Measurements from ENCODE around the gene ATP13A2.

DNA sequence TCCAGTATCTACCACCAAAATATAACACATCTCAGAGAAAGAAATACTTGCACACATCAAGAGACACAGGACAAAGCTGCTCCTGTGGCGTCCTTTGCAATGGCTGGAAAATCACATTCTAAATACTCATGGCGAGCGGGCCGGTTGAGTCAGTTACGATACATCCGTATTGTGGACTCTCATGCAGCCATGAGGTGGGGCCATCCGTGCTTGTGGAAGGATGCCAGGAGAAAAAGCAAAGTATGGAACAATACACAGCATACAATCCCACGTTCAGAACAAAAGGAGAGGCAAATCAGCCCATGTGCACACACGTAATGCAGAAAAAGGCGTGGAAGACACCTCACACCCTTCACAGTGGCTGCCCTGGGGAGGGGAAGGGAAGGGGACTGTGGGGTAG, 13.1 kb downstream of the ATP13A2 start:
- no peak for TF ChIP-seq EZH2 (IDR thresholded peaks at IDR 0.05; ENCODE audit: low read length)
- TF ChIP-seq, protein P1, sequence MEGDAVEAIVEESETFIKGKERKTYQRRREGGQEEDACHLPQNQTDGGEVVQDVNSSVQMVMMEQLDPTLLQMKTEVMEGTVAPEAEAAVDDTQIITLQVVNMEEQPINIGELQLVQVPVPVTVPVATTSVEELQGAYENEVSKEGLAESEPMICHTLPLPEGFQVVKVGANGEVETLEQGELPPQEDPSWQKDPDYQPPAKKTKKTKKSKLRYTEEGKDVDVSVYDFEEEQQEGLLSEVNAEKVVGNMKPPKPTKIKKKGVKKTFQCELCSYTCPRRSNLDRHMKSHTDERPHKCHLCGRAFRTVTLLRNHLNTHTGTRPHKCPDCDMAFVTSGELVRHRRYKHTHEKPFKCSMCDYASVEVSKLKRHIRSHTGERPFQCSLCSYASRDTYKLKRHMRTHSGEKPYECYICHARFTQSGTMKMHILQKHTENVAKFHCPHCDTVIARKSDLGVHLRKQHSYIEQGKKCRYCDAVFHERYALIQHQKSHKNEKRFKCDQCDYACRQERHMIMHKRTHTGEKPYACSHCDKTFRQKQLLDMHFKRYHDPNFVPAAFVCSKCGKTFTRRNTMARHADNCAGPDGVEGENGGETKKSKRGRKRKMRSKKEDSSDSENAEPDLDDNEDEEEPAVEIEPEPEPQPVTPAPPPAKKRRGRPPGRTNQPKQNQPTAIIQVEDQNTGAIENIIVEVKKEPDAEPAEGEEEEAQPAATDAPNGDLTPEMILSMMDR (optimal IDR thresholded peaks at IDR 0.05 in 1 of 3, IDR thresholded peaks at IDR 0.05 in 1 of 3, conservative IDR thresholded peaks at IDR 0.05 in 1 of 3; ENCODE audit: extremely low read depth in 1 of 3, insufficient read depth in 2 of 3, low read length in 3 of 3), result no peak

All from keratinocyte (primary cell).